H1 (cell line): Measurements from ENCODE around the gene SNTG2. TPM values are rescaled to one million over a fixed set of nuclear protein-coding genes. Genes with fewer than 3 reads are reported as not detected.

Source experiments
- CTCF ChIA-PET: fragments of 300-600 bp; sonication (Branson Sonifier 250); formaldehyde crosslinking; loops from one replicate; lab custom pipeline; 2021; ENCODE audit not compliant: partially characterized antibody; lab: Charles Lee
- POLR2A ChIA-PET: fragments of 300-600 bp; sonication (Branson Sonifier 250); formaldehyde crosslinking; loops from one replicate; lab custom pipeline; 2021; ENCODE audit warnings: inconsistent platforms; ENCODE audit not compliant: partially characterized antibody; lab: Charles Lee
- DNase-seq, 2 experiments: peaks; one replicate each; pipeline versions ENCODE4 v3.0.0 to v3.0.0-alpha.2; 2010 to 2022; ENCODE audit warnings: low spot score in 2 of 2, low read depth in 1 of 2, mixed read lengths in 1 of 2
- FAIRE-seq: peaks from 2 replicates; lab custom pipeline; 2011; peaks lifted over from hg19 to GRCh38; lab: Jason Lieb, UNC
- H2AFZ ChIP-seq: 2 replicates; pipeline ENCODE4 v1.8.1; 2012; ENCODE audit warnings: low read length, inconsistent platforms
- H2AK5ac ChIP-seq: 2 replicates; pipeline ENCODE4 v1.6.1; 2013; ENCODE audit warnings: low read depth, low read length
- H2BK120ac ChIP-seq: replicated peaks from 2 replicates; pipeline ENCODE3; 2013; ENCODE audit warnings: low read depth, low read length, inconsistent platforms
- H2BK12ac ChIP-seq: 2 replicates; pipeline ENCODE4 v1.6.1; 2013; ENCODE audit warnings: low read depth, low read length
- H2BK15ac ChIP-seq: 2 replicates; pipeline ENCODE4 v1.6.1; 2013; ENCODE audit warnings: low read length
- H2BK20ac ChIP-seq: 2 replicates; pipeline ENCODE4 v1.6.1; 2013; ENCODE audit warnings: low read length
- H2BK5ac ChIP-seq: 2 replicates; pipeline ENCODE4 v1.6.1; 2013; ENCODE audit warnings: low read depth, low read length
- H3K14ac ChIP-seq: 2 replicates; pipeline ENCODE4 v1.6.1; 2013; ENCODE audit warnings: inconsistent platforms; ENCODE audit not compliant: insufficient read length
- H3K18ac ChIP-seq: 2 replicates; pipeline ENCODE4 v1.6.1; 2013; ENCODE audit warnings: low read length; ENCODE audit errors: extremely low read depth
- H3K23ac ChIP-seq: 2 replicates; pipeline ENCODE4 v1.6.1; 2013; ENCODE audit warnings: inconsistent platforms; ENCODE audit not compliant: insufficient read length
- H3K23me2 ChIP-seq: 2 replicates; pipeline ENCODE4 v1.6.1; 2013; ENCODE audit warnings: low read depth, low read length
- H3K27ac ChIP-seq: 2 replicates; pipeline ENCODE4 v1.6.1; 2011; ENCODE audit warnings: low read depth, low read length, inconsistent platforms
- H3K27me3 ChIP-seq, 4 experiments: replicated peaks in 1 of 4; 1 replicate in 1 of 4; 2 replicates in 3 of 4; pipeline versions ENCODE4 v1.6.1 to v1.8.1; 2011 to 2013; ENCODE audit warnings: low read length in 3 of 4, mild to moderate bottlenecking in 3 of 4, inconsistent platforms in 2 of 4, mixed read lengths in 2 of 4, moderate library complexity in 1 of 4; ENCODE audit not compliant: control insufficient read depth in 3 of 4, insufficient read depth in 3 of 4; ENCODE audit errors: extremely low read depth in 1 of 4
- H3K36me3 ChIP-seq, 4 experiments: 2 replicates each; pipeline versions ENCODE4 v1.6.1 to v1.8.1; 2011 to 2013; ENCODE audit warnings: mild to moderate bottlenecking in 4 of 4, low read length in 3 of 4, moderate library complexity in 2 of 4, control low read depth in 1 of 4, inconsistent platforms in 1 of 4; ENCODE audit not compliant: insufficient read depth in 4 of 4, control insufficient read depth in 2 of 4
- H3K4ac ChIP-seq: replicated peaks from 2 replicates; pipeline ENCODE3; 2013; ENCODE audit warnings: low read length, low read depth, mixed read lengths, inconsistent platforms; ENCODE audit not compliant: insufficient read length
- H3K4me1 ChIP-seq, 4 experiments: replicated peaks in 1 of 4; 1 replicate in 1 of 4; 2 replicates in 3 of 4; pipeline versions ENCODE4 v1.6.1 to v1.8.1; 2011 to 2013; ENCODE audit warnings: low read length in 3 of 4, inconsistent platforms in 2 of 4, mixed read lengths in 1 of 4; ENCODE audit not compliant: insufficient read depth in 4 of 4, control insufficient read depth in 3 of 4
- H3K4me2 ChIP-seq, 2 experiments: 2 replicates each; pipeline versions ENCODE4 v1.6.1 to v1.8.1; 2011 to 2013; ENCODE audit warnings: low read depth in 2 of 2, low read length in 2 of 2, control low read depth in 1 of 2, inconsistent platforms in 1 of 2, mild to moderate bottlenecking in 1 of 2; ENCODE audit not compliant: insufficient read depth in 1 of 2
- H3K4me3 ChIP-seq, 4 experiments: fragments of 200-600, 300-600 bp in 1 of 4; sonication (generic), shearing (Covaris generic), sonication (Bioruptor Twin) in 1 of 4; 2 replicates each; pipeline versions ENCODE4 v1.5.1 to v1.8.1; 2011 to 2016; ENCODE audit warnings: low read length in 4 of 4, low read depth in 3 of 4, control low read depth in 2 of 4, inconsistent platforms in 2 of 4, mild to moderate bottlenecking in 2 of 4, mixed read lengths in 1 of 4, moderate library complexity in 1 of 4; ENCODE audit not compliant: insufficient read depth in 2 of 4; ENCODE audit errors: extremely low read depth in 1 of 4
- H3K56ac ChIP-seq: replicated peaks from 2 replicates; pipeline ENCODE3; 2013; ENCODE audit warnings: low read depth, mild to moderate bottlenecking, mixed read lengths, low read length, inconsistent platforms; ENCODE audit not compliant: insufficient read length
- H3K79me1 ChIP-seq: 2 replicates; pipeline ENCODE4 v1.6.1; 2013; ENCODE audit warnings: low read depth, low read length, control low read depth
- H3K79me2 ChIP-seq, 2 experiments: 2 replicates each; pipeline versions ENCODE4 v1.6.1 to v1.8.1; 2012 to 2013; ENCODE audit warnings: low read length in 2 of 2, mild to moderate bottlenecking in 2 of 2, inconsistent platforms in 1 of 2; ENCODE audit not compliant: insufficient read depth in 2 of 2, control insufficient read depth in 1 of 2
- H3K9ac ChIP-seq, 4 experiments: replicated peaks in 1 of 4; 1 replicate in 1 of 4; 2 replicates in 3 of 4; pipeline versions ENCODE4 v1.6.1 to v1.8.1; 2011 to 2013; ENCODE audit warnings: low read depth in 3 of 4, low read length in 3 of 4, control low read depth in 2 of 4, mild to moderate bottlenecking in 2 of 4, moderate library complexity in 2 of 4, inconsistent platforms in 1 of 4; ENCODE audit errors: extremely low read depth in 1 of 4
- H3K9me3 ChIP-seq, 2 experiments: 2 replicates each; pipeline versions ENCODE4 v1.6.1 to v1.8.1; 2012 to 2013; ENCODE audit warnings: mild to moderate bottlenecking in 2 of 2, moderate library complexity in 2 of 2, control low read depth in 1 of 2, inconsistent platforms in 1 of 2, low read depth in 1 of 2, low read length in 1 of 2, mixed read lengths in 1 of 2; ENCODE audit not compliant: insufficient read depth in 2 of 2
- H4K20me1 ChIP-seq, 2 experiments: replicated peaks in 1 of 2; 2 replicates each; pipeline versions ENCODE3 to v1.8.1; 2011 to 2013; ENCODE audit warnings: inconsistent platforms in 2 of 2, low read length in 2 of 2, mild to moderate bottlenecking in 1 of 2; ENCODE audit not compliant: insufficient read depth in 2 of 2, control insufficient read depth in 1 of 2
- H4K5ac ChIP-seq: 2 replicates; pipeline ENCODE4 v1.6.1; 2013; ENCODE audit warnings: low read length, low read depth, mixed read lengths, inconsistent platforms; ENCODE audit not compliant: insufficient read length
- H4K8ac ChIP-seq: 2 replicates; pipeline ENCODE4 v1.8.0; 2013; ENCODE audit warnings: mild to moderate bottlenecking, moderate library complexity, low read length, inconsistent platforms; ENCODE audit not compliant: insufficient read depth; ENCODE audit errors: extremely low read depth
- H4K91ac ChIP-seq: replicated peaks from 2 replicates; pipeline ENCODE3; 2013; ENCODE audit warnings: low read length, mixed read lengths, inconsistent platforms; ENCODE audit not compliant: insufficient read length
- CEBPB ChIP-seq: IDR thresholded peaks from 2 replicates; pipeline ENCODE4 v1.6.1; 2012; ENCODE audit warnings: low read depth, low read length
- FOSL1 ChIP-seq: IDR thresholded peaks from 2 replicates; pipeline ENCODE4 v1.6.1; 2011; ENCODE audit warnings: mild to moderate bottlenecking, low read depth, low read length, moderate library complexity; ENCODE audit not compliant: insufficient read depth
- GABPA ChIP-seq: IDR thresholded peaks from 2 replicates; pipeline ENCODE4 v1.6.1; 2011; ENCODE audit warnings: mild to moderate bottlenecking, low read length, moderate library complexity, borderline replicate concordance; ENCODE audit not compliant: insufficient read depth
- HDAC6 ChIP-seq: IDR thresholded peaks from one replicate; pipeline ENCODE4 v1.7.1; 2012; ENCODE audit warnings: low read depth, mild to moderate bottlenecking, inconsistent platforms, low read length, moderate library complexity
- POLR2A ChIP-seq, 2 experiments: IDR thresholded peaks; 1 replicate in 1 of 2; 2 replicates in 1 of 2; pipeline ENCODE4 v1.6.1; 2011; ENCODE audit warnings: low read depth in 2 of 2, low read length in 2 of 2, mild to moderate bottlenecking in 2 of 2; ENCODE audit errors: control extremely low read depth in 1 of 2
- SAP30 ChIP-seq: fragments of 300-600 bp; sonication (generic); IDR thresholded peaks from 2 replicates; pipeline ENCODE4 v1.7.1; 2012; ENCODE audit warnings: low read length, moderate library complexity, mild to moderate bottlenecking, inconsistent platforms; ENCODE audit not compliant: insufficient read depth, insufficient replicate concordance
- SP4 ChIP-seq: IDR thresholded peaks from 2 replicates; pipeline ENCODE4 v1.6.1; 2012; ENCODE audit warnings: low read length, inconsistent platforms
- TAF7 ChIP-seq: optimal IDR thresholded peaks from 2 replicates; pipeline ENCODE3; 2011; ENCODE audit warnings: low read depth, mild to moderate bottlenecking, inconsistent platforms, low read length, moderate library complexity, borderline replicate concordance
- TEAD4 ChIP-seq: IDR thresholded peaks from 2 replicates; pipeline ENCODE4 v1.6.1; 2012; ENCODE audit warnings: low read depth, low read length, inconsistent platforms, mixed read lengths
- ZNF274 ChIP-seq: IDR thresholded peaks from 2 replicates; pipeline ENCODE4 v1.7.0; 2012; ENCODE audit warnings: low read length, borderline replicate concordance; ENCODE audit errors: extremely low read depth
- whole genome bisulfite sequencing, 2 experiments: shearing (Covaris generic) in 1 of 2; methylation state at CpG; one replicate each; pipeline versions ENCODE4 v1.1.6 to v1.1.7; 2013 to 2015; ENCODE audit warnings: low lambda C conversion rate in 2 of 2, mixed read lengths in 2 of 2, inconsistent platforms in 1 of 2, low coverage in 1 of 2, missing lambda C conversion rate in 1 of 2; ENCODE audit not compliant: insufficient replicate concordance in 2 of 2, insufficient coverage in 1 of 2, insufficient read length in 1 of 2; ENCODE audit errors: extremely low coverage in 1 of 2, missing lambda C conversion rate in 1 of 2; 5-methylcytosine and 5-hydroxymethylcytosine counted together
- polyA plus RNA-seq, 7 experiments: library from polyadenylated mRNA; depleted of rRNA in 3 of 7; stranded (reverse) in 5 of 7; unstranded in 2 of 7; fragments of >200 nt in 5 of 7; fragments of 200-250 nt in 2 of 7; gene quantifications; 1 replicate in 5 of 7; 2 replicates in 1 of 7; 4 replicates in 1 of 7; pipeline versions ENCODE4 v1.2.1 to v1.2.3, GENCODE V29; 2011 to 2013; ENCODE audit warnings: missing spikeins in 2 of 7, mixed read lengths in 2 of 7
- total RNA-seq: library from RNA; stranded (reverse); fragmentation: NEBNext Ultra II Directional; extraction: Animal tissue kit (Norgen Biotek cat#: 25700); gene quantifications from 2 replicates; pipeline ENCODE4 v1.2.1, GENCODE V29; 2021
- TF ChIP-seq, protein P1 (sequence below), 3 experiments: IDR thresholded peaks; 1 replicate in 2 of 3; 2 replicates in 1 of 3; pipeline versions ENCODE4 v1.5.1 to v1.6.1; 2011; ENCODE audit warnings: low read length in 3 of 3, mild to moderate bottlenecking in 3 of 3, inconsistent platforms in 2 of 3, low read depth in 1 of 3, moderate library complexity in 1 of 3; ENCODE audit not compliant: insufficient read depth in 1 of 3; ENCODE audit errors: control extremely low read depth in 1 of 3

SNTG2 gene
- total and polyA plus RNA-seq, 2 of the 8 experiments (the other 6 are each of a cell fraction or from before 2014, with no cell fraction given) = 6.6 to 18.1 TPM

GRCh38 chr2:1099418-1099817 is 148.8 kb downstream of the SNTG2 start:
- no peak overlapping the region for H3K4me3 ChIP-seq
- H3K56ac ChIP-seq = no peak overlapping the region
- ChIA-PET POLR2A (no interaction called here), CTCF (interaction anchor here (0.9 to 1.3 kb wide), 3 partner anchors 9 to 42 kb away, joined by 3 to 4 read pairs (median 4); no protein-coding TSS in a partner anchor)
- H3K4me2 ChIP-seq = no peak overlapping the region
- H2BK15ac ChIP-seq = no peak overlapping the region
- H3K9ac ChIP-seq = no peak overlapping the region
- no peaks in the 10 kb centered on the region for H3K79me1 ChIP-seq
- H3K23me2 ChIP-seq = no peaks in the 10 kb centered on the region
- H4K20me1 ChIP-seq = peaks cover 3 to 4% of the 10 kb centered on the region in 2 experiments
- H3K79me2 ChIP-seq = no peaks in the 10 kb centered on the region; a peak in 1 of 4 replicates
- 76% methylated on average over 2 of the region's 2 CpGs; no CpG with 5 or more reads in 1 of the 2 experiments for WGBS, 2 experiments
- TF ChIP-seq ZNF274 = no peak
- TF ChIP-seq TAF7 = no peak
- TF ChIP-seq SAP30 = no peak
- no peak for TF ChIP-seq SP4
- TF ChIP-seq POLR2A (IDR thresholded peaks at IDR 0.05; ENCODE audit: control extremely low read depth in 1 of 2, low read depth in 2 of 2, low read length in 2 of 2) = no peak
- TF ChIP-seq FOSL1 = no peak
- no peak for TF ChIP-seq TEAD4
- TF ChIP-seq, protein P1, sequence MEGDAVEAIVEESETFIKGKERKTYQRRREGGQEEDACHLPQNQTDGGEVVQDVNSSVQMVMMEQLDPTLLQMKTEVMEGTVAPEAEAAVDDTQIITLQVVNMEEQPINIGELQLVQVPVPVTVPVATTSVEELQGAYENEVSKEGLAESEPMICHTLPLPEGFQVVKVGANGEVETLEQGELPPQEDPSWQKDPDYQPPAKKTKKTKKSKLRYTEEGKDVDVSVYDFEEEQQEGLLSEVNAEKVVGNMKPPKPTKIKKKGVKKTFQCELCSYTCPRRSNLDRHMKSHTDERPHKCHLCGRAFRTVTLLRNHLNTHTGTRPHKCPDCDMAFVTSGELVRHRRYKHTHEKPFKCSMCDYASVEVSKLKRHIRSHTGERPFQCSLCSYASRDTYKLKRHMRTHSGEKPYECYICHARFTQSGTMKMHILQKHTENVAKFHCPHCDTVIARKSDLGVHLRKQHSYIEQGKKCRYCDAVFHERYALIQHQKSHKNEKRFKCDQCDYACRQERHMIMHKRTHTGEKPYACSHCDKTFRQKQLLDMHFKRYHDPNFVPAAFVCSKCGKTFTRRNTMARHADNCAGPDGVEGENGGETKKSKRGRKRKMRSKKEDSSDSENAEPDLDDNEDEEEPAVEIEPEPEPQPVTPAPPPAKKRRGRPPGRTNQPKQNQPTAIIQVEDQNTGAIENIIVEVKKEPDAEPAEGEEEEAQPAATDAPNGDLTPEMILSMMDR (IDR thresholded peaks at IDR 0.05; ENCODE audit: control extremely low read depth in 1 of 3, insufficient read depth in 1 of 3, low read depth in 1 of 3, low read length in 3 of 3) = no peak
- TF ChIP-seq CEBPB = no peak
- TF ChIP-seq HDAC6 = no peak
- TF ChIP-seq GABPA = no peak
- no peak overlapping the region for H4K5ac ChIP-seq
- FAIRE-seq = no peak
- H3K4ac ChIP-seq = no peak overlapping the region
- H2AK5ac ChIP-seq = no peak overlapping the region
- H3K9me3 ChIP-seq = no peaks in the 10 kb centered on the region
- no peak overlapping the region for H3K27ac ChIP-seq
- H4K8ac ChIP-seq = no peak overlapping the region
- no peak overlapping the region for H2BK5ac ChIP-seq
- no peak overlapping the region for H2AFZ ChIP-seq
- no peak overlapping the region for H3K14ac ChIP-seq
- H3K4me1 ChIP-seq = no peaks in the 10 kb centered on the region
- H2BK12ac ChIP-seq = no peak overlapping the region
- H3K23ac ChIP-seq = no peak overlapping the region
- no peak overlapping the region for H2BK120ac ChIP-seq
- DNase-seq = no peak
- no peak overlapping the region for H4K91ac ChIP-seq
- H2BK20ac ChIP-seq = no peak overlapping the region
- H3K18ac ChIP-seq = no peak overlapping the region; the same call in 1 of the 2 replicates
- no peaks in the 10 kb centered on the region; a peak in 1 of 7 replicates for H3K27me3 ChIP-seq
- peaks cover 0 to 23% (median 1%) of the 10 kb centered on the region in 4 experiments; a peak in 4 of 8 replicates for H3K36me3 ChIP-seq
